Left hindlimb (tissue), 1 donor: ENCODE measurements around the gene POLR3E.
"Not testable (repeated sequence)": the region's sequence is repeated elsewhere in the genome, so short reads cannot be mapped to it uniquely, and the experiment has no call there.

Source experiments
- DNase-seq: peaks from one replicate; pipeline ENCODE4 v3.0.0-alpha.2; 2018

POLR3E gene

DNA sequence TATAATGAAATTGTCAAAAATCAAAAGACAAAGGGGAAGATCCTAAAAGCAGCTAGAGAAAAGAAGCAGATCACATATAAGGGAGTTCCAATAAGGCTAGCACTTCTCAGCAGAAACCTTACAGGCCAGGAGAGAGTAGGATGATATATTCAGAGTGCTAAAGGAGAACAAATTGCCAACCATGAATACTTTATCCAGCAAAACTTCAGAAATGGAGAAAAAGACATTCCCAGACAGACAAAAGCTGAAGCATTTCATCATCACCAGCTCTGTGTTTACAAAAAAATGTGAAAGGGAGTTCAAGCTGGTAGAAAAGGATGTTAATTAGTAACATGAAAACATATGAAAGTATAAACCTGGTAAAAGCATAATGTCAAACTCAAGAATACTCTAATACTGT, 39.8 kb downstream of the POLR3E start:
- no peak for DNase-seq

DNA sequence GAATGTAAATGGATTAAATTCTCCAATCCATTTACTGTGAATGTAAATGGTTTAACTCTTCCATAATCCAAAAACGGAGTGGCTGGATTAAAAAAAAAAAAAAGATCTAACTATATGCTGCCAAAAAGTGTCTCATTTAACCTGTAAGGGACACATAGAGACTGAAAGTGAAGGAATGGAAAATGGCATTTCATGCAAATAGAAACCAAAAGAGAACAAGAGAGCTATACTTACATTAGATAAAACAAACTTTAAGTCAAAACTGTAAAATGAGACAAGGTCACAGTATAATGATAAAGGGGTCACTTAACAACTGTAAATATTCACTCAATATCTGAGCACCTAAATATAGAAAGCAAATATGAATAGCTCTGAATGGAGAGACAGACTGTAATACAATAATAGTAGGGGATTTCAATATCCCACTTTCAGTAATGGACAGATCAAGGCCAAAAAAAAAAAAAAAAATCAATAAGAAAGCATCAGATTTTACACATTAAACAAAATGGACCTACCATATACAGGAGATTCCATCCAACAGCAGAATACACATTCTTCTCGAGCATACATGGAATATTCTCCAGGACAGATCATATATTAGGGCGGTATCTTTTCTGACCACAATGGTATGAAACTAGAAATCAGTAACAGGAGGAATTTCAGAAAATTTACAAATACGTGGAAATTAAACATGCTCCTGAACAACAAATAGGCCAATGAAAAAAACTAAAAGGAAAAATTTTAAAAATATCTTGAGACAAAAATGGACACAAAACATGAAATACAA, 40.8 kb downstream of the POLR3E start:
- DNase-seq = no peak

DNA sequence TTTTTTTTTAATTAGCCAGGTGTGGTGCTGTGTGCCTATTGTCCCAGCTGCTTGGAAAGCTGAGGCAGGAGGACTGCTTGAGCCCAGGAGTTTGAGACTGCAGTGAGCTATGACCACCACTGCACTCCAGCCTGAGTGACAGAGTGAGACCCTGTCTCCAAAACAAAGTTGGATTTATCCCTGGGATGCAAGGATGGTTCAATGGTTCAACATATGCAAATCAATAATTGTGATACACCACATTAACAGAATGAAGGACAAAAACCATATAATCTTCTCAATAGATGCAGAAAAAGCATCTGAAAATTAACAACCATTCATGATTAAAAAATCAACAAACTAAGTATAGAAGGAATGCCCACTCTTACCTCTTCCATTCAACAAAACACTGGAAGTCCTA, 43.7 kb downstream of the POLR3E start:
- DNase-seq = no peak

DNA sequence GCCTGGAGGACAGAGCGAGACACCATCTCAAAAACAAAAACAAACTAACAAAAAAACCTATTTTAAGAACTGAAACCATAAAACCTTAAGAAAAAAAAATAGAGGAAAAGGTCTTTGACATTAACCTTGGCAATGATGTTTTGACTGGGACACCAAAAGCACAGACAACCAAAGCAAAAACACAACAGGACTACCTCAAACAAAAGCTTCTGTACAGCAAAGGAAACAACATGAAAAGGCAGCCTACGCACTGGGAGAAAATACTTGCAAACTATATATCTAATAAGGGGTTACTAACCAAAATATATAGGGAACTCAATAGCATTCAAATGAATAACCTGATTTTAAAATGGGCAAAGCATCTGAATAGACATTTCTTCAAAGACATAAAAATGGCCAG, 44.9 kb downstream of the POLR3E start:
- no peak for DNase-seq

DNA sequence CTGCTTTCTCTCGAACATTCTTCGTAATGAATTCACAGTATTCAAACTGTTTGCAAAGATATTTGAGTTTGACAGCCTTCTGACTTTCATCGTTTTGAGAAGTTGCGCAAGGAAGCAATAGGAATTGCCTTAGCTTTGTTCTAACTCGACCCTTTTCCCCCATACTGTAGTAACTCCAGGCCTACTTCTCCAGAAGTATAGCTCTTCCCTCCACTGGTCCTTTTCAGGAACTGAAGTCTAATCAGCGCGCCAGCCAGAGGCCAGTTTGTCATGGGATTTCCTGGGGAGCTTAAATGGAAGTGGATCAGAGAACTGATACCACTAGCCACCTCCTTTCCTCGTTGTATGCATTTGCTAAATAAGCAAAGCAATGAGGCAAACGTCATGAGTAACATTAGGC, 49.3 kb downstream of the POLR3E start:
- no peak for DNase-seq

DNA sequence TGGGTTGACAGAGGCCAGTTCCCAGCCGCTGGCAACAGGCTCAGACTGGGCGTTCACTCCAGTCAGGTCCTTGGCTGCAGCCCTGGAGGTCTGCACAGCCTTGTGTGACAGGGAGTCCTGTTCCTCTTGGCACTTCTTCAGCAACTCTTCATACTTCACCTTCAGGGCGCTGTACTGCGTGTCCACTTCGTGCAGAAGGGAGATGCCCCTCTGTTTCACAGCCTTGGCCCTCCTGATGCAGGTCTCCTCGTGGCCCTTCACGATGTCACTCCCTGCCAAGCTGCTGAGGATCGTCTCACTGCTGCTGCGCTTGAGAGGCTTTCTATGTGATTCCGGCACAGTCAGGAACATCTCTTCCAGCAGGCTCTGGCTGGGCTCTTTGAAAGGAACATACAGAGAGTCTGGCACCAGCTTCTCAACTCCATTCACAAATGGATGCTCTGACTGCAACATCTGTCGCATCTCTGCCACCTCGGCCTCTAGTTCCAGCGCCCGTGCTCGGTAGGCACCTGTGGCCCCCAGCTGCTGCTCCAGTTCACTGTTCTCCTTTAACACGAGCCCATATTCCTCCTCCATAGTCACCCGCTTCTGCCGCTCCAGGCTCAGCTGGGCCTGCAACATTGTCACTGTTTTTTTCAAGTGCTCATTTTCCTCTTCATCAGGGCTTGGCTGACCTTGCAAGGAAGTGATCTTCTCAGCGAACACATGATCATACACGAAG, 50.1 kb downstream of the POLR3E start:
- no peak for DNase-seq

DNA sequence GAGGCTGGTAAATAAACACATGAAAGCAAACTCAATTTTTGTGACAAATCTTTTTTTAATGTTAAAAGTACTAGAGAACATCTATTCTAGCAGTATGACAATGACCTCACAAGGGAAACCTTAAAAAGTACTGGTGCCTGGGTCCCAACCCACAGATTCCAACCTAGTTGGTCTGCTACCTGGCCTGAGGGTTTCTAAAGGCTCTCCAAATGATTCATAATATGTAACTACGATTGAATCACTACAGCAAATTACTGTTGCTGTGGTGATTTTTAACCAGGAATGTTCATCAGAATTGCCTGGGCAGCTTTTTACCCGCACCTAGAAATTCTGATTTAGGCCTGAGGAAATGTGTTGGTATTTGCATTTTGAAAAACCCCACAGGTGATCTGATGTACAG, 51.1 kb downstream of the POLR3E start:
- DNase-seq = no peak

DNA sequence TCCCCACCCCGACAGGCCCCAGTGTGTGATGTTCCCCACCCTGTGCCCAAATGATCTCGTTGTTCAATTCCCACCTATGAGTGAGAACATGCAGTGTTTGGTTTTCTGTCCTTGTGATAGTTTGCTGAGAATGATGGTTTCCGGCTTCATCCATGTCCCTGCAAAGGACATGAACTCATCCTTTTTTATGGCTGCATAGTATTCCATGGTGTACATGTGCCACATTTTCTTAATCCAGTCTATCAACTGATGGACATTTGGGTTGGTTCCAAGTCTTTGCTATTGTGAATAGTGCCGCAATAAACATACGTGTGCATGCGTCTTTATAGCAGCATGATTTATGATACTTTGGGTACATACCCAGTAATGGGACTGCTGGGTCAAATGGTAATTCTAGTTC, 53.8 kb downstream of the POLR3E start:
- DNase-seq = not testable (repeated sequence)

DNA sequence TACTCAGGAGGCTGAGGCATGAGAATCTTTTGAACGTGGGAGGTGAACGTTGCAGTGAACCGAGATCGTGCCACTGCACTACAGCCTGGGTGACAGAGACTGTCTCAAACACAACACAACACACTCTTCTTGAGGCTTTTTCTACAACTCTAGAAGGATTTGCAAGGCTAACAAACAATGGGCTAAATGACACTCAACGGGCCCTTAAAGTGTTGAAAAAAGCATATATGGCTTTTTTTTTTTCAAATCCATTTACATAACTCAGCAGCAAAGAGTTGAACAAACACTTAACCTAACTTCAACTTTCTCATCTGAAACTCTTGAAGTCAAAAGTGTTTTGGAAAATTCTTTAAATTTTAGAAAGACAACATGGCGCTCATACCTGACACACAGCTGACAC, 54.9 kb downstream of the POLR3E start:
- DNase-seq = no peak

DNA sequence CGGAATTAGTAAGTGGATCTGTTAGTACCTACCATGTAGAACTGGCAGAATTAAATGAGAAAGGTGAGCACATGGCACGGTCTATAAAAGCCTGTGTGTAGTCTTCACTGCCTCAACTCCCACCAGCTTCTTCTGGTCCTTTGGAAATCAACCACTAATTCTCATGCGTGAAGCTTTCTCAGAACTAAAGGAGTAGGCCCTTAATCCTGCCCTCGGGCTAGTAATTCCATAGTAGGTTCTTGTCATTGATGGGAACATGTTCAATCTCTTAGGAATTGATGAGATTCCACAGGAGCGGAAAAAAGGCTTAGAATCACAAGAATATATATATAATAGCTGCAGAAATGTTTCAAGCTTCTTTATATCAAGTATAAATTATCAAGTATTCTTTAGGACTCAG, 55.5 kb downstream of the POLR3E start:
- DNase-seq = no peak

DNA sequence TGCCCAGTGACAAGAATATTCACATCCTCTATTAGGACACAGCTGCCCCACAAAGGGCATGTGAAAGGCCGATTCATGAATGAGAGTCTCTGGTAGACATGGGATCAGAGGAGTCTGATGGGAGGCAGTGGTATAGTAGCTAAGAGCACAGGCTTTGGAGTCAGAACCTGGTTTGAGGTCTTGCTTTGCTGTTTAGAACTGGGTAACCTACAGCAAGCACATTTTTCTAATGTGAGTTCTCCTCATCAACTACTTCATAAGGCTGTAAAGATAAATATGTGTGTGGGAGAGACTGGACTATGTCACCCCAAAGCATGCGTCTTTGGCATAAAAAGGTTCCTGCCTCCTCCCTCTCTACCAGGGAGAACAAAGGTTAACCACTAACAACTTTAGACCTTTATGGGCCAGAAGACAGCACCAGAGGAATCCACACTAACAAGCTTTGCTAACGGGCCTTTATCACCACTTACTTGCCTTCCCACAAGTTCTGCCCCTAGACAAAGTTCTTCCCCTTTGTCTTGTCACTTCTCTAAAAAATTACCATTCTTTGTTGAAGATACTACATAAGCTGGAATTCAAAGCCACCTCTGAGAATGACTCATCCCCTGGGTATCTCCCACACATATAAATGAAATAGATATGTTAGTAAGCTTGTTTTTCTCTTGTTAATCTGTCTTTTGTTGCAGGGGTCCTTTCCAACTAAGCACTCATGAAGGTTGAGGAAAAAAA, 56.1 kb downstream of the POLR3E start:
- no peak for DNase-seq

DNA sequence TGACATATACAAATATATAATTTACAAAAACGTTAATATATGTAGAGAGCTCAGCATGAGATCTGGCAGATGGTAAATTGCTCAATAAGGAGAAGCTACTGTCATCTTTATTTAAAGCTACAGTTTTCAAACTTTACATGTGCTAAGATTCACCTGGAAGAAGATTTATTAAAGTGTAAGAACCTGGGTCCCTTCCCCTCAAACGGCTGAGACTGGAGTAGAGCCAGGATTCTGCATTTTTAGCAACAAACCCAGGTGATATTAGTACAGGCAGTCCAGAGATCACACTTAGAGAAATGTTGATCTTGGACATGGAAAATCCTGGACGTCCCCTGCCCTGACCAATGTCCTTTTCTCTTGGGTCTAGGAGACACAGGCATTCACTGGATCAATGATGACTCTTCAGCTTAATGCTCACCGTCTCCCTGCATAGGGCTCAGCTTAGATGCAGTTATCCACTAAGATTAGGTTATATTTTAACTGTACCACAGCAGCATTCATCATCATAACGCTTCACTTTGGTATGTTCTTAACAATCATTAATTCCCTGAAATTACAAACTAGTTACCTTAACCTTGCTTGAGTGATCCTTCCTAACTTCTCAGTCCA, 56.8 kb downstream of the POLR3E start:
- DNase-seq = no peak

DNA sequence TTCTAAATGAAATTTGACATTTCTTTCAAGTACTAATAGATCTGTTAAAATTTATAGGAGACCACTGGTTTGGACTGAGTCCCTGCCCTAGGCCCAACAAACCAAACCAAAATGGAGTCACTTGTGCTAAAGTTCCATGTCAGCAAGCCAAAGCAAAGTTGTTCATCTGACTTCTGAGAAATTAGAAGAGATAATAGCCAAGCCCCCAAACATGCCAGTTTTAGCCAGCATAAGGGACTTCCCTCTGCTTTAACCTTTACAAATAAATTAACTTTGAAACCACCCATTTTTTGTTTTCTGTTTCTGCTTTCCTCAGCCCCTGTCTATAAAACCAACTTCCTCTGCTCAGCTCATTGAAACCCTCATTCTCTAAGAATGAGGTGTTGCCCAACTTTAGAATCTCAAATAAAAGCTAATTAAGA, 58.3 kb downstream of the POLR3E start:
- DNase-seq = no peak

DNA sequence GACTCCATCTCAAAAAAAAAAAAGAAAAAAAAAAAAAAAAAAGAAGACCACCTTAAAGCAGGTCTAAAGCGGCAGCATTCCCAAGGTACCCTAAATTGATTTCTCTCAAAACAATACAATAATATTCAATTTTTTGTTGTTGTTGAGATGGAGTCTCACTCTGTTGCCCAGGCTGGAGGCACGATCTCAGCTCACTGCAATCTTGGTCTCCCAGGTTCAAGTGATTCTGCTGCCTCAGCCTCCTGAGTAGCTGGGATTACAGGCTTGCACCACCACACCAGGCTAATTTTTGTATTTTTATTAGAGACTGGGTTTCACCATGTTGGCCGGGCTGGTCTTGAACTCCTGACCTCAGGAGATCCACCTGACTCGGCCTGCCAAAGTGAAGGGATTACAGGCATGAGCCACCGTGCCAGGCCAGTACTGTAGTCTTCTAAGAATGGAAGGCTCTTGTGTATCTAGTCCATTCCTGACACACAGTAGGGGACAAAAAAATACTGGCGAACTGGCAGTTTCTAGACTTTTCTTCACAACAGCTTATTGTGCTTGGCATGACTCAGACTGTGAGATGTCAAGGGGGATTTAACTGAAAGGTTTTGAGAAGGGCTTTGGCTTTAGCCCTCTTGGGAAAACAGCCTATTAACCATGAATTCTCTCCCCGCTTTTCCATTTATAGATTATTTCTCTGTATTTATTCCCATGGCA, 59.9 kb downstream of the POLR3E start:
- DNase-seq = no peak

DNA sequence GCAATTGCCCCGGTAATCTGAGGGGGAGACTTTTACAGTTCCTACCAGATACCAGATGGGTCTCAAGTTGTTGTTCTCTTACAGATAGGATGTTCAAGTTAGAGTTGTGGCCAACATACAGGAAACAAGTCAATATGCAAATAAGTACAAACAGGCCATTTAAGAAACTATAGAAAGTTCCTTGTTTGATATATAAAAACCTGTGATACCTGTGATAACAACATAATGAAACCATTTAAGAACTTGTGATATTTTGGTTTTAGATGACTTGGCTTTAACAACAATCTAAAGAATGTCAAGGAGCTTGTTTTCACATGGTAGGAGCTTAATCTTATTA, 60.4 kb downstream of the POLR3E start:
- no peak for DNase-seq

DNA sequence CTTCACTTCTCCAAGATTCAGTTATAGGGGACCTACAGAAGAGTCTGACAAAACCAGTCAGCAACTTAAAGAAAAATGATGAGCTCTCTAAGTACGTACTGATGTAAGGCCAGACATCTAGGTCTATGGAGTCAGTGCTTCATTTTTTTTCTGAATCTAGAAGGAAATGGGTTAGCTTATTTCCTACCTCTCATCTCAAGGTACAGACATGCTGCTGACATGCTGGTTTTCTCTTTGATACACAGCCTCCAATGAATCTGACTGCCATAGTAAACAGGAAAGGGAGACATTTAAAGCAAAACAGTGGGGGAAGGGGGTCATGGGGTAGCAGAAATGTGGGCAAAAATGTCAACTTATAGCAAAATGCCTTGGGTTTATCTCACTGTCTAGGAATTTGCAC, 60.8 kb downstream of the POLR3E start:
- DNase-seq = no peak

DNA sequence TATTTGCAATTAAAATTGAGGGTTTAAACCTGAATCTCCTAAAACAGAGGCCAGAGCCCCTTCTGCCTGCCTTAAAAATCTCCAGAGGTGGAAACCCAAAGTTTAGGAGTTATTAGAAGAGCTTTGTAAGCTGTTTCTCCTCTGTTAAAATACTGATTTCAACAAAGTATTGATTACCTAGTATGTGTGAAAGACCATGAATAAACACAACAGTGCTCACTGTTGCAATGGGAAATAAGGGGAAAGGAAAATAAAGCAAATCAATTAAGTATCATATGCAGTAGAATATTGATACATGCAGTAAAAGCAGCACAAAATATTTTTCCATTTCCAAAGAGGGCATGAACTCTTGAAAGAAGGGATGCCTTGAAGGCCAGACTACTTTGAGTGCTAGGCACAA, 62.5 kb downstream of the POLR3E start:
- DNase-seq = no peak

DNA sequence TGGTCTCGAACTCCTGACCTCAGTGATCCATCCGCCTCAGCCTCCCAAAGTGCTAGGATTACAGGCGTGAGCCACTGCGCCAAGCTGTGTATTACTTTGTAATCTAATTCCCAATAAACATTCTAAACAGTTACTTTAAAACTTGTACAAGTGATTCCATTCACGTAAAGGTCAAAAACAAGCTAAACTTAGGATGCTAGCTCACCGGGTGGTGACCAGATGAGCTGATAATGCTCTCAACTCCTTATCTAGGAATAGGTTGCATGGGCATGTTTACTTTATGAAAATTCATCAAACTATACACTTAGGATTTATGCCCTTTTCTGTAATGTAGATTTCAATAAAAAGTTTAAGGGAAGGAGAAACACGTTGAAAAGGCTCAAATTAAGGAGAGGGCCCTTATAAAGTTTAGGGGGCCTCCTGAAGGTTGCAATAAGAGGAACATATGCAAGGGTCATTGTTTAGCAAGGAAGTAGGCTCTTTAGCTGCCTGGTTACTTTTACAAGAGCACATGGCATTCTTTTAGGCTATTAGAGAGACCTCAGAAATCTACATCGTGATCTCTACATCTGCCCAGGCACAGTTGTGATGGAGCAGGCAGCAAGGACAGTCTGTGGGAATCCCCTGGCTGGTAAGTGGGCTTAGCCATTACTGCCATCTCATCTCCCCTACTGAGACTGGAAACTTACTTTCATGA, 63.9 kb downstream of the POLR3E start:
- DNase-seq = no peak

DNA sequence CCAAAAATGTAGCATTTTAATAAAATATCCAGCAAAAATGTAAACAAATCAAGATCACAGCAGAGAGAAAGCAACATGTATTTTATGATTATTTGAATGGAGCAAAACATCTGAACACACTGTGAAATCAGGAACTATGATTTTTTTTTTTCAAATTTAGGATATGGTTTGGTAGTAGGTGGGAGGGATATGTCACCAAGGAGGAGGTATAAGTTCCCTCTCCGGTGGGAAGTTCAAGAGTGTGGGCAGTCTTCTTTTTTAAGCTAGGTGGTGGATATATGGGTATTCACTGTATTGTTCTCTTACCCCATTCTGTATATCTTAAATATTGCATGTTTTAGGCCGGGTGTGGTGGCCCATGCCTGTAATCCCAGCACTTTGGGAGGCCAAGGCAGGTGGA, 67.0 kb downstream of the POLR3E start:
- DNase-seq = no peak

DNA sequence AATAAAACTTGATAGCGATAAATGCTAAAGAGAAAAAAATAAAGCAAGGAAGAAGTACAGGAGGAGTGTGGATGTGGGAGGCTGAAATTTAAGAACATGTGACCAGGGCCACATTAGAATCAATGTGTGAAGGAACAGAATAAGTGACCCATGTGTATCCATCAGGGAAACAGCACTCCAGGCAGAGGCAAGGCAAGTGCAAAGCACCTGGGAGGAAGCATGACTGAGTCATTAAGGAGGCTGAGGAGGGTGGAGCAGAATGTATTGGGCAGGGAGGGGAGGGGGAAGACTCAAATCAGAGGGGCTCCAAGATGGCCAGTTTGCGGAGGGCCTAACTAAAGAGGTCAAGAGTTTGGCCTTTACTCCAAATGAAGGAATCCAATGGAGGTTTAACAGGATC, 69.2 kb downstream of the POLR3E start:
- DNase-seq = no peak

DNA sequence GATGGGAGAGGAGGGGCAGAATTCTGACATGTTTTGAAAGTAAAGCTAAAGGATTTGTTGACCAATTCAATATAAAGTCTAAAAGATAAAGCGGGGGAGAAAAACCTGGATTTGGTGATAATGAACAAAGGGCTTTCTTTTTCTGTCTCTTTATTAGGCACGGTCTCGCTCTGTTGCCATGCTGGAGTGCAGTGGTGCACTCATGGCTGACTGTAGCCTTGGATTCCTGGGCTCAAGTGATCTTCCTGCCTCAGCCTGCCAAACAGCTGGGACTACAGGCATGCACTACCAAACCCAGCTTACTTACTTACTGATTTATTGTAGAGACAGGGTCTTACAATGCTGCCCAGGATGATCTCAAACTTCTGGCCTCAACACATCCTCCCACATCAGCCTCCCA, 69.7 kb downstream of the POLR3E start:
- no peak for DNase-seq

DNA sequence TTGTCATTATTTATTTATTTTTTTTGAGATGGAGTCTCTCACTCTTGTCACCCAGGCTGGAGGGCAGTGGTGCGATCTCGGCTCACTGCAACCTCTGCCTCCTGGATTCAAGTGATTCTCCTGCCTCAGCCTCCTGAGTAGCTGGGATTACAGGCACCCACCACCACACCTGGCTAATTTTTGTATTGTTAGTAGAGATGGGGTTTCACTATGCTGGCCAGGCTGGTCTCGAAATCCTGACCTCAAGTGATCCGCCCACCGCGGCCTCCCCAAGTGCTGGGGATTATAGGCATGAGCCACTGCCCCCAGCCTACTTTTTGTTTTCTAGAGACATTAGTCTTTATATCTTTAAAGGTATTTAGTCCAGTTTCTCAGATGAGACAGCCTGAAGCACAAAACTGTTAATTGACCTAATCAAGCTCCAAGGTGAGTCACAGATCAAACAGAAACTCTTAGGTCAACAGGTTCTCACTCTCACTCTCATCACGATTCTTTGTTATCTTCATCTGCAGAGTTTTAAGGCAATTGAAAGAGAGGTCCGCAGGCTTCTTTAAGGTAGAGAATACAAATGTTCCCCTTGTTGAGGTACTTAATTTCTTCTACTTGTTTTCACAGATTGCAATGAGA, 71.1 kb downstream of the POLR3E start:
- DNase-seq = not testable (repeated sequence)
